CD14-positive monocyte (primary cell): ENCODE results near the gene TMEM61. TPM values are rescaled to one million over a fixed set of nuclear protein-coding genes. Genes with fewer than 3 reads are reported as not detected.

Experiments
- DNase-seq, 3 donors: peaks; one replicate each; pipeline ENCODE4 v3.0.0-alpha.2; 2011 to 2022
- H2AFZ ChIP-seq: 2 replicates; pipeline ENCODE4 v1.6.0; 2012; ENCODE audit warnings: mild to moderate bottlenecking, low read depth, low read length, inconsistent platforms; ENCODE audit not compliant: insufficient read depth, poor library complexity, severe bottlenecking
- H3K27ac ChIP-seq, 2 donors: 1 replicate in 1 of 2; 2 replicates in 1 of 2; pipeline ENCODE4 v1.5.1; 2012 to 2013; ENCODE audit warnings: low read length in 2 of 2, control low read depth in 1 of 2, inconsistent platforms in 1 of 2, low read depth in 1 of 2, mild to moderate bottlenecking in 1 of 2
- H3K27me3 ChIP-seq, 2 donors: one replicate each; pipeline versions ENCODE4 v1.6.0 to v1.6.1; 2011 to 2013; ENCODE audit warnings: low read length in 2 of 2; ENCODE audit not compliant: control insufficient read depth in 2 of 2, insufficient read depth in 2 of 2
- H3K36me3 ChIP-seq, 2 donors: replicated peaks in 1 of 2; 1 replicate in 1 of 2; 2 replicates in 1 of 2; pipeline versions ENCODE4 v1.5.1 to v1.6.1; 2012 to 2013; ENCODE audit warnings: low read length in 2 of 2, control low read depth in 1 of 2, inconsistent platforms in 1 of 2, mild to moderate bottlenecking in 1 of 2; ENCODE audit not compliant: insufficient read depth in 2 of 2, control insufficient read depth in 1 of 2
- H3K4me1 ChIP-seq, 2 donors: 1 replicate in 1 of 2; 2 replicates in 1 of 2; pipeline versions ENCODE4 v1.5.1 to v1.6.1; 2012 to 2013; ENCODE audit warnings: low read length in 2 of 2, control low read depth in 1 of 2, inconsistent platforms in 1 of 2, mild to moderate bottlenecking in 1 of 2, moderate library complexity in 1 of 2; ENCODE audit not compliant: insufficient read depth in 2 of 2, control insufficient read depth in 1 of 2
- H3K4me2 ChIP-seq: replicated peaks from 2 replicates; pipeline ENCODE3; 2012; ENCODE audit warnings: low read length, moderate library complexity, mild to moderate bottlenecking; ENCODE audit not compliant: poor library complexity, severe bottlenecking; ENCODE audit errors: extremely low read depth
- H3K4me3 ChIP-seq, 3 experiments: fragments of 200-600 bp in 1 of 3; sonication (generic) in 1 of 3; replicated peaks in 1 of 3; 1 replicate in 2 of 3; 2 replicates in 1 of 3; pipeline ENCODE4 v1.5.1; 2011 to 2013; ENCODE audit warnings: low read length in 3 of 3, mild to moderate bottlenecking in 3 of 3, control low read depth in 2 of 3, low read depth in 2 of 3, inconsistent platforms in 1 of 3, moderate library complexity in 1 of 3
- H3K79me2 ChIP-seq: 2 replicates; pipeline ENCODE4 v1.6.0; 2012; ENCODE audit warnings: mild to moderate bottlenecking, control low read depth, inconsistent platforms, low read length, moderate library complexity; ENCODE audit not compliant: insufficient read depth
- H3K9ac ChIP-seq: 2 replicates; pipeline ENCODE4 v1.6.0; 2017; ENCODE audit warnings: low read length, mild to moderate bottlenecking; ENCODE audit not compliant: insufficient read depth, poor library complexity, severe bottlenecking
- H3K9me3 ChIP-seq, 2 donors: replicated peaks in 1 of 2; 1 replicate in 1 of 2; 2 replicates in 1 of 2; pipeline versions ENCODE4 v1.5.1 to v1.6.1; 2012 to 2013; ENCODE audit warnings: low read length in 2 of 2, control low read depth in 1 of 2; ENCODE audit not compliant: control insufficient read depth in 1 of 2, insufficient read depth in 1 of 2
- H4K20me1 ChIP-seq: 2 replicates; pipeline ENCODE4 v1.6.0; 2012; ENCODE audit warnings: mild to moderate bottlenecking, low read length, control low read depth, moderate library complexity; ENCODE audit not compliant: insufficient read depth
- H3K27ac Mint-ChIP-seq, 7 donors: one replicate each; pipeline ENCODE4 v1.8.0; 2020; ENCODE audit warnings: mild to moderate bottlenecking in 7 of 7, mixed read lengths in 7 of 7, moderate library complexity in 6 of 7, inconsistent platforms in 2 of 7
- H3K27me3 Mint-ChIP-seq, 3 donors: one replicate each; pipeline ENCODE4 v1.8.0; 2021 to 2022; ENCODE audit warnings: low read depth in 3 of 3, mild to moderate bottlenecking in 3 of 3, mixed read lengths in 3 of 3, moderate library complexity in 3 of 3, inconsistent platforms in 1 of 3
- H3K36me3 Mint-ChIP-seq, 2 donors: one replicate each; pipeline ENCODE4 v1.8.0; 2020; ENCODE audit warnings: mixed read lengths in 2 of 2, inconsistent platforms in 1 of 2, mild to moderate bottlenecking in 1 of 2
- H3K4me1 Mint-ChIP-seq: one replicate; pipeline ENCODE4 v1.8.0; 2020; ENCODE audit warnings: mild to moderate bottlenecking, mixed read lengths
- H3K4me3 Mint-ChIP-seq, 2 donors: one replicate each; pipeline ENCODE4 v1.8.0; 2020; ENCODE audit warnings: mild to moderate bottlenecking in 2 of 2, mixed read lengths in 2 of 2, moderate library complexity in 1 of 2
- H3K9me3 Mint-ChIP-seq, 7 donors: one replicate each; pipeline ENCODE4 v1.8.0; 2020 to 2022; ENCODE audit warnings: mixed read lengths in 7 of 7, mild to moderate bottlenecking in 6 of 7, moderate library complexity in 6 of 7, inconsistent platforms in 2 of 7
- WGBS: methylation state at CpG from one replicate; pipeline ENCODE4 v1.1.5; 2013; ENCODE audit warnings: missing lambda C conversion rate; ENCODE audit not compliant: insufficient coverage; 5-methylcytosine and 5-hydroxymethylcytosine counted together
- intact Hi-C, 2 donors: fragments of 100-400 bp; cut with micrococcal nuclease; formaldehyde crosslinking; loops; one replicate each; pipeline versions ENCODE4 v1.15.0 to v1.15.1; 2023
- polyA plus RNA-seq, 3 donors: library from polyadenylated mRNA; depleted of rRNA in 1 of 3; unstranded in 2 of 3; stranded (reverse) in 1 of 3; fragments of 300-500 nt in 2 of 3; fragments of >200 nt in 1 of 3; fragmentation: Illumina TruSeq in 2 of 3; gene quantifications; 1 replicate in 2 of 3; 2 replicates in 1 of 3; pipeline ENCODE4 v1.2.3, GENCODE V29; 2012 to 2021
- TF ChIP-seq, protein P1 (sequence below): fragments of 200-600 bp; IDR thresholded peaks from one replicate; pipeline ENCODE4 v1.8.0; 2022; ENCODE audit warnings: antibody characterized with exemption, mild to moderate bottlenecking

Gene TMEM61
- polyA plus RNA-seq, 3 donors, result not detected

DNA sequence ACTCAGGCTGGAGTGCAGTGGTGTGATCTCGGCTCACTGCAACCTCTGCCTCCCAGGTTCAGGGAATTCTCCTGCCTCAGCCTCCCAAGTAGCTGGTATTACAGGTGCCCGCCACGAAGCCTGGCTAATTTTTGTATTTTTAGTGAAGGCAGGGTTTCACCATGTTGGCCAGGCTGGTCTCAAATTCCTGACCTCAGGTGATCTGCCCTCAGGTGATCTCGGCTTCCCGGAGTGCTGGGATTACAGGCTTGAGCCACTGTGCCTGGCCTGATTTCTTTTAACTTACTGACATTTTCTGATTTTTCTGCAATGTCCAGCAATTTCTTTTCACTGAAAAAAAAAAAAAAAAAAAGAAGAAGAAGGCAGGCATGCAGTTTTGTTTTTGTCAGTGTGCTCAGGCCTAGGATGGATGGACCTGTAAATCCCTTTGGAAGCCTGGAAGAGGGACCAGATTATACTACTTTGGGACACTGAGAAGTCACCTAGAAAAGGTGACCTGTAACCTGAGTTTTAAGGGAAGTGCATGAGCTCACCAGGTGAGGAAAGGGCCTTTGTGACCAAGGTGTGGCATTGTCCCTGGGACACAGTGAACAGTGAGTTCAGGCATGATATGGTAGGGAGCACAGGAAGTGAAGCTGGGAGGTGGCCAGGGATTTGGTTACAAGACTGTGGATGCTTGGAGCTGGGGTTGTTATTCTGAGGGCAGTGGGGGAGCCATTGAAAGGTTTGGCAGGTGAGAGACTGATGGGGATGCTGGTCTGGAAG lies 2.7 kb upstream of the TMEM61 start:
- no peaks in the 10 kb centered on the region for H3K36me3 ChIP-seq
- 100% methylated on average over 2 of the region's 5 CpGs for WGBS
- no peak overlapping the region for H3K4me3 ChIP-seq
- H3K79me2 ChIP-seq, result no peaks in the 10 kb centered on the region
- H3K27ac Mint-ChIP-seq, result no peak overlapping the region
- no peaks in the 10 kb centered on the region for H3K9me3 ChIP-seq
- intact Hi-C loops, result no loop called here
- H3K4me3 Mint-ChIP-seq, result peak overlapping the region in 1 of 2 donors; percentile 24
- H4K20me1 ChIP-seq, result no peaks in the 10 kb centered on the region
- no peak overlapping the region for H3K9ac ChIP-seq
- no peak for DNase-seq
- peaks cover 0 to 5% of the 10 kb centered on the region in 2 donors for H3K36me3 Mint-ChIP-seq
- TF ChIP-seq, protein P1, sequence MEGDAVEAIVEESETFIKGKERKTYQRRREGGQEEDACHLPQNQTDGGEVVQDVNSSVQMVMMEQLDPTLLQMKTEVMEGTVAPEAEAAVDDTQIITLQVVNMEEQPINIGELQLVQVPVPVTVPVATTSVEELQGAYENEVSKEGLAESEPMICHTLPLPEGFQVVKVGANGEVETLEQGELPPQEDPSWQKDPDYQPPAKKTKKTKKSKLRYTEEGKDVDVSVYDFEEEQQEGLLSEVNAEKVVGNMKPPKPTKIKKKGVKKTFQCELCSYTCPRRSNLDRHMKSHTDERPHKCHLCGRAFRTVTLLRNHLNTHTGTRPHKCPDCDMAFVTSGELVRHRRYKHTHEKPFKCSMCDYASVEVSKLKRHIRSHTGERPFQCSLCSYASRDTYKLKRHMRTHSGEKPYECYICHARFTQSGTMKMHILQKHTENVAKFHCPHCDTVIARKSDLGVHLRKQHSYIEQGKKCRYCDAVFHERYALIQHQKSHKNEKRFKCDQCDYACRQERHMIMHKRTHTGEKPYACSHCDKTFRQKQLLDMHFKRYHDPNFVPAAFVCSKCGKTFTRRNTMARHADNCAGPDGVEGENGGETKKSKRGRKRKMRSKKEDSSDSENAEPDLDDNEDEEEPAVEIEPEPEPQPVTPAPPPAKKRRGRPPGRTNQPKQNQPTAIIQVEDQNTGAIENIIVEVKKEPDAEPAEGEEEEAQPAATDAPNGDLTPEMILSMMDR, result no peak
- H2AFZ ChIP-seq, result no peak overlapping the region
- peaks cover 9% of the 10 kb centered on the region for H3K4me1 Mint-ChIP-seq
- peaks cover 0 to 4% of the 10 kb centered on the region in 2 donors for H3K4me1 ChIP-seq
- peaks cover 21 to 47% of the 10 kb centered on the region in 2 donors for H3K27me3 ChIP-seq
- H3K27me3 Mint-ChIP-seq, result peaks cover 43 to 65% (median 52%) of the 10 kb centered on the region in 3 donors
- no peak overlapping the region for H3K4me2 ChIP-seq
- no peak overlapping the region for H3K27ac ChIP-seq
- peaks cover 0 to 2% (median 0%) of the 10 kb centered on the region in 7 donors for H3K9me3 Mint-ChIP-seq

DNA sequence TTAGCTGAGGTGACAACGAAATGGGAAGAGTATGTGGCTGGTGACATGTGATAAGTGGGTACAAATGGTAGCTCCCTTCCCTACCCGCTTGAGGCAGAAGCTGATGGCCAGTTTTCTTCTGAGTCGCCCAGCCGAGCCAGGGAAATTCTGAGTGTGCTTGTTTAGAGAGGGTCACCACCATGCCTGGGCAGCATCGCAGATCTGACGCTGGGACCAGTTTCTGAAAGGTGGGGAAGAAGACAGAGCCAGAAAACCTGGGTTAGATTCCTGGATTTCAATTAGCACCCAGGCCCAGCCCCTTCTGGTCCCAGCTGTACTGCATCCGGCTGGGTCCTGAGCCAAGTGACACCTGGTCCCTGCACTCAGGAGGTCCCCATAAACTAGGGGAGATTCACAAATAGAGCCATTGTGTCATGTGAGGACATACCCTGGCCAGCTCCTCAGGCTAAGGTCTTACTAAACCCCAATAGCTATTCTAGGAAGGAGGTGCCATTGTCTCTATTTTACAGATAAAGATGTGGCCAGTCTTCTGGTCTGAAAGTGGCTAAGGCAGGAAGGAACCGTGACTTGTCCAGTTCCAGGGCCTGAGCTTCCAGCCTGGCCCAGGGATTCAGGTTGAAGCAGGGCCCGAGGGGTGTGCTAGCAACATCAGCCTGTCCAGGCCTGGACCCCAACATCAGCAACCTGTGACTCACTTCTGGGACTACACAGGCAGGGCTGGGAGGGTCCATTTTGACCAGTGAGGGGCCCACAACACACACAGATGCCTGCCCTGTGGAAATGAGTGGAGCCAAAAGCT lies 1.7 kb upstream of the TMEM61 start:
- peaks cover 45 to 63% (median 53%) of the 10 kb centered on the region in 3 donors for H3K27me3 Mint-ChIP-seq
- TF ChIP-seq, protein P1, result no peak

More for the DNA sequence above, 1.7 kb upstream of the TMEM61 start:
- Histone ChIP-seq H3K4me2 (no peak overlapping the region), H3K27ac (no peak overlapping the region), H3K9me3 (no peaks in the 10 kb centered on the region), H3K36me3 (no peaks in the 10 kb centered on the region), H3K79me2 (no peaks in the 10 kb centered on the region), H3K9ac (no peak overlapping the region), H4K20me1 (no peaks in the 10 kb centered on the region), H3K27me3 (peaks cover 21 to 44% of the 10 kb centered on the region in 2 donors), H3K4me1 (no peaks in the 10 kb centered on the region), H3K4me3 (no peak overlapping the region), H2AFZ (no peak overlapping the region)
- Mint-ChIP-seq H3K4me1 (no peaks in the 10 kb centered on the region), H3K9me3 (peaks cover 0 to 2% (median 0%) of the 10 kb centered on the region in 7 donors), H3K27ac (no peak overlapping the region), H3K36me3 (peaks cover 0 to 5% of the 10 kb centered on the region in 2 donors), H3K4me3 (no peak overlapping the region)
- no peak for DNase-seq
- WGBS, result 98% methylated on average over 9 of the region's 9 CpGs
- intact Hi-C loops, result no loop called here
